IMR-90 (cell line): ENCODE data around the gene CCDC33. TPM values are rescaled to one million over a fixed set of nuclear protein-coding genes. Genes with fewer than 3 reads are reported as not detected.

Experiments
- ATAC-seq: fragments of 200-7000 bp; cut with Tn5 transposase; 2 replicates; pipeline ENCODE4 v1.9.1; 2020; ENCODE audit warnings: low read depth, mild to moderate bottlenecking, moderate library complexity
- BruUV-seq: library from RNA; stranded (reverse); fragments of 400-500 nt; replicated peaks from 2 replicates; lab custom pipeline; 2021; lab: Mats Ljungman, UMichigan
- CTCF ChIA-PET: fragments of 300-600 bp; formaldehyde crosslinking; extraction: SDS; loops from one replicate; lab custom pipeline; 2021; ENCODE audit warnings: antibody characterized with exemption; lab: Yijun Ruan, JAX
- POLR2A ChIA-PET: fragments of 300-600 bp; sonication (Branson Sonifier 250); formaldehyde crosslinking; loops from one replicate; lab custom pipeline; 2022; ENCODE audit warnings: antibody characterized with exemption; ENCODE audit not compliant: unreplicated experiment; lab: Charles Lee
- DNase-seq: peaks from one replicate; pipeline ENCODE4 v3.0.0; 2013
- H2AFZ ChIP-seq: replicated peaks from 2 replicates; pipeline ENCODE3; 2013; ENCODE audit warnings: low read length, mild to moderate bottlenecking; ENCODE audit not compliant: poor library complexity
- H2AK5ac ChIP-seq: 2 replicates; pipeline ENCODE4 v1.6.1; 2013; ENCODE audit warnings: low read depth, low read length, inconsistent platforms
- H2AK9ac ChIP-seq: replicated peaks from 2 replicates; pipeline ENCODE3; 2013; ENCODE audit warnings: mild to moderate bottlenecking, low read depth, low read length, moderate library complexity; ENCODE audit not compliant: poor library complexity
- H2BK120ac ChIP-seq: 2 replicates; pipeline ENCODE4 v1.6.1; 2013; ENCODE audit warnings: low read depth, low read length, inconsistent platforms
- H2BK15ac ChIP-seq: 3 replicates; pipeline ENCODE4 v1.6.1; 2013; ENCODE audit warnings: low read depth, low read length, inconsistent platforms
- H2BK20ac ChIP-seq: 2 replicates; pipeline ENCODE4 v1.6.1; 2013; ENCODE audit warnings: low read depth, mild to moderate bottlenecking, inconsistent platforms, low read length, moderate library complexity
- H2BK5ac ChIP-seq: 2 replicates; pipeline ENCODE4 v1.6.1; 2013; ENCODE audit warnings: mild to moderate bottlenecking, low read depth, low read length, inconsistent platforms; ENCODE audit not compliant: poor library complexity, severe bottlenecking
- H3K14ac ChIP-seq: replicated peaks from 2 replicates; pipeline ENCODE4 v1.6.1; 2013; ENCODE audit warnings: low read depth, low read length, inconsistent platforms
- H3K18ac ChIP-seq: 2 replicates; pipeline ENCODE4 v1.6.1; 2013; ENCODE audit warnings: low read depth, low read length, control low read depth
- H3K23ac ChIP-seq: 2 replicates; pipeline ENCODE4 v1.6.1; 2013; ENCODE audit warnings: low read depth, low read length, inconsistent platforms
- H3K27ac ChIP-seq: 2 replicates; pipeline ENCODE4 v1.5.1; 2013; ENCODE audit warnings: mild to moderate bottlenecking, control low read depth, low read length; ENCODE audit not compliant: insufficient read depth
- H3K27me3 ChIP-seq: 2 replicates; pipeline ENCODE4 v1.6.1; 2013; ENCODE audit warnings: low read length; ENCODE audit not compliant: control insufficient read depth, insufficient read depth
- H3K36me3 ChIP-seq: 2 replicates; pipeline ENCODE4 v1.6.1; 2013; ENCODE audit warnings: low read length, mixed read lengths; ENCODE audit not compliant: control insufficient read depth, insufficient read depth
- H3K4ac ChIP-seq: 2 replicates; pipeline ENCODE4 v1.6.1; 2013; ENCODE audit warnings: low read depth, low read length, inconsistent platforms
- H3K4me1 ChIP-seq: 2 replicates; pipeline ENCODE4 v1.6.1; 2013; ENCODE audit warnings: low read length, mixed read lengths; ENCODE audit not compliant: control insufficient read depth, insufficient read depth
- H3K4me2 ChIP-seq: 2 replicates; pipeline ENCODE4 v1.6.1; 2013; ENCODE audit warnings: low read depth, mild to moderate bottlenecking, control low read depth, low read length, moderate library complexity
- H3K4me3 ChIP-seq: 2 replicates; pipeline ENCODE4 v1.5.1; 2013; ENCODE audit warnings: low read depth, mild to moderate bottlenecking, control low read depth, low read length, moderate library complexity; ENCODE audit not compliant: insufficient read depth
- H3K56ac ChIP-seq: 2 replicates; pipeline ENCODE4 v1.6.1; 2013; ENCODE audit warnings: low read length, inconsistent platforms; ENCODE audit not compliant: insufficient read depth; ENCODE audit errors: extremely low read depth
- H3K79me1 ChIP-seq, 2 experiments: 2 replicates each; pipeline ENCODE4 v1.6.1; 2013; ENCODE audit warnings: low read length in 2 of 2, inconsistent platforms in 1 of 2, low read depth in 1 of 2
- H3K9ac ChIP-seq: 2 replicates; pipeline ENCODE4 v1.6.1; 2013; ENCODE audit warnings: low read depth, low read length, control low read depth
- H3K9me1 ChIP-seq: 2 replicates; pipeline ENCODE4 v1.6.1; 2013; ENCODE audit warnings: low read length, inconsistent platforms; ENCODE audit not compliant: insufficient read depth
- H3K9me3 ChIP-seq: 2 replicates; pipeline ENCODE4 v1.6.1; 2013; ENCODE audit warnings: low read length; ENCODE audit not compliant: control insufficient read depth, insufficient read depth
- H4K20me1 ChIP-seq: 2 replicates; pipeline ENCODE4 v1.6.1; 2013; ENCODE audit warnings: low read length, inconsistent platforms; ENCODE audit not compliant: insufficient read depth
- H4K5ac ChIP-seq: 2 replicates; pipeline ENCODE4 v1.6.1; 2013; ENCODE audit warnings: mild to moderate bottlenecking, low read depth, low read length, control low read depth
- H4K8ac ChIP-seq, 2 experiments: 2 replicates each; pipeline ENCODE4 v1.6.1; 2013; ENCODE audit warnings: low read depth in 2 of 2, low read length in 2 of 2, control low read depth in 1 of 2, inconsistent platforms in 1 of 2
- H4K91ac ChIP-seq: 2 replicates; pipeline ENCODE4 v1.6.1; 2013; ENCODE audit warnings: low read depth, low read length, inconsistent platforms; ENCODE audit not compliant: insufficient read depth
- CEBPB ChIP-seq: IDR thresholded peaks from 2 replicates; pipeline ENCODE4 v1.6.1; 2012; ENCODE audit warnings: low read depth, low read length, improper control_type of control experiment
- CHD1 ChIP-seq: IDR thresholded peaks from 2 replicates; pipeline ENCODE4 v1.6.1; 2012; ENCODE audit warnings: low read depth, low read length, improper control_type of control experiment
- FOS ChIP-seq: fragments of 150-350 bp; IDR thresholded peaks from 2 replicates; pipeline ENCODE4 v1.6.1; 2016; ENCODE audit warnings: low read depth, low read length
- MAFK ChIP-seq: IDR thresholded peaks from 2 replicates; pipeline ENCODE4 v1.6.1; 2012; ENCODE audit warnings: low read depth, low read length, improper control_type of control experiment
- MXI1 ChIP-seq: IDR thresholded peaks from 2 replicates; pipeline ENCODE4 v1.6.1; 2012; ENCODE audit warnings: low read depth, mild to moderate bottlenecking, low read length, moderate library complexity, borderline replicate concordance
- POLR2A ChIP-seq: IDR thresholded peaks from 2 replicates; pipeline ENCODE4 v1.6.1; 2012; ENCODE audit warnings: mild to moderate bottlenecking, low read depth, low read length
- RCOR1 ChIP-seq: IDR thresholded peaks from 2 replicates; pipeline ENCODE4 v1.6.1; 2012; ENCODE audit warnings: mild to moderate bottlenecking, low read length, improper control_type of control experiment; ENCODE audit not compliant: insufficient replicate concordance
- RFX5 ChIP-seq: IDR thresholded peaks from 2 replicates; pipeline ENCODE4 v1.8.0; 2012; ENCODE audit warnings: low read depth, mild to moderate bottlenecking, low read length, moderate library complexity
- SMC3 ChIP-seq: fragments of 150-350 bp; IDR thresholded peaks from 2 replicates; pipeline ENCODE4 v1.6.1; 2016; ENCODE audit warnings: low read depth, mild to moderate bottlenecking, antibody characterized with exemption, low read length, moderate library complexity
- WGBS, 2 experiments: methylation state at CpG; one replicate each; pipeline versions ENCODE4 v1.1.5 to v1.1.7; 2013; ENCODE audit warnings: missing lambda C conversion rate in 2 of 2; ENCODE audit not compliant: insufficient read length in 1 of 2; ENCODE audit errors: extremely low coverage in 2 of 2; 5-methylcytosine and 5-hydroxymethylcytosine counted together
- dilution Hi-C: fragments of 300-500 bp; cut with HindIII; formaldehyde crosslinking; loops from one replicate; pipeline ENCODE4 v1.14.3; 2018; ENCODE audit warnings: low sequenced_read_pairs; ENCODE audit not compliant: unreplicated experiment
- in situ Hi-C: fragments of 300-500 bp; cut with MboI; formaldehyde crosslinking; loops from 3 replicates; pipeline ENCODE4 v1.14.3; 2019; ENCODE audit warnings: low sequenced_read_pairs, inconsistent platforms, mixed read lengths
- intact Hi-C: fragments of 100-400 bp; cut with micrococcal nuclease; formaldehyde crosslinking; loops from 2 replicates; pipeline ENCODE4 v1.10.0; 2022
- polyA plus RNA-seq, 3 experiments: library from polyadenylated mRNA; depleted of rRNA; stranded (reverse); fragments of >200 nt; gene quantifications; 2 replicates each; pipeline ENCODE4 v1.2.3, GENCODE V29; 2012; ENCODE audit warnings: low replicate concordance in 1 of 3
- total RNA-seq: library from RNA; depleted of rRNA; stranded (reverse); fragments of >200 nt; gene quantifications from 2 replicates; pipeline ENCODE4 v1.2.3, GENCODE V29; 2012
- TF ChIP-seq, protein P1 (sequence below): fragments of 150-350 bp; IDR thresholded peaks from 2 replicates; pipeline ENCODE4 v1.6.1; 2016; ENCODE audit warnings: low read depth, mild to moderate bottlenecking, low read length, moderate library complexity, borderline replicate concordance

Gene CCDC33
- total and polyA plus RNA-seq, 2 of the 4 experiments (the other 2 are of a cell fraction), result not detected

DNA sequence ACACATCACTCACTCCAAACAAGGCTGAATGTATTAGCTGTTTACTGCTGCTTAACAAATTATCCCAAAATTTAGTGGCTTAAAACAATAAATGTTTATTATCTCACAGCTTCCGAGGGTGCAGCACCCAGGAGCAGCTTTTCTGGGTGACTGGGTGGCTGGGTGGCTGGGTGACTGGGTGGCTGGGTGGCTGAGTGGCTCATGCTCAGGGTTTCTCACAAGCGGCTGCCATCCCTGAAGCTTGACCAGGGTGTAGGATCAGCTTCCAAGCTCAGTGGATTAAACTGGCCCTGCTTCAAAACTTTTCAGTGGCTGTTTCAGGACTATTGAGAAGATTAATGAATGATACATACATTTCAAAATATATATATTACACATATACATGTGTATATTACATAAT, 133.6 kb downstream of the CCDC33 start:
- ChIA-PET POLR2A (no interaction called here), CTCF (no interaction called here)
- no peak overlapping the region for H3K4me2 ChIP-seq
- intact Hi-C loops (loop anchor here (10.0 kb wide), 1 partner anchor 585 kb away; the partner anchor contains the start of gene RPP25), in situ Hi-C loops (loop anchor here (5.0 to 10.0 kb wide), 2 partner anchors 253 to 405 kb away; no protein-coding TSS in a partner anchor), dilution Hi-C loops (no loop called here)
- no peak overlapping the region for H2BK20ac ChIP-seq
- no peak for TF ChIP-seq FOS
- TF ChIP-seq, protein P1, sequence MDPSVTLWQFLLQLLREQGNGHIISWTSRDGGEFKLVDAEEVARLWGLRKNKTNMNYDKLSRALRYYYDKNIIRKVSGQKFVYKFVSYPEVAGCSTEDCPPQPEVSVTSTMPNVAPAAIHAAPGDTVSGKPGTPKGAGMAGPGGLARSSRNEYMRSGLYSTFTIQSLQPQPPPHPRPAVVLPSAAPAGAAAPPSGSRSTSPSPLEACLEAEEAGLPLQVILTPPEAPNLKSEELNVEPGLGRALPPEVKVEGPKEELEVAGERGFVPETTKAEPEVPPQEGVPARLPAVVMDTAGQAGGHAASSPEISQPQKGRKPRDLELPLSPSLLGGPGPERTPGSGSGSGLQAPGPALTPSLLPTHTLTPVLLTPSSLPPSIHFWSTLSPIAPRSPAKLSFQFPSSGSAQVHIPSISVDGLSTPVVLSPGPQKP, result no peak
- TF ChIP-seq RFX5, result no peak
- no peak for TF ChIP-seq CEBPB
- no peak for TF ChIP-seq RCOR1
- no peak for TF ChIP-seq CHD1
- no peak for TF ChIP-seq SMC3
- TF ChIP-seq POLR2A, result no peak
- no peak for TF ChIP-seq MAFK
- no peak for TF ChIP-seq MXI1
- no peak overlapping the region for H3K23ac ChIP-seq
- peaks cover 5% of the 10 kb centered on the region; the same call in 1 of the 2 replicates for H3K4me1 ChIP-seq
- no TSS peak for BruUV-seq
- no peak overlapping the region for H2BK5ac ChIP-seq
- H3K36me3 ChIP-seq, result no peaks in the 10 kb centered on the region
- no peak overlapping the region for H2AK5ac ChIP-seq
- no peak overlapping the region for H3K27ac ChIP-seq
- no peaks in the 10 kb centered on the region for H3K9me1 ChIP-seq
- H3K4ac ChIP-seq, result no peak overlapping the region
- ATAC-seq, result no peak
- H3K18ac ChIP-seq, result no peak overlapping the region
- WGBS, 2 experiments, result 100% methylated on average over 1 of the region's 2 CpGs; no CpG with 5 or more reads in 1 of the 2 experiments
- no peaks in the 10 kb centered on the region; the same call in 1 of the 2 replicates for H4K20me1 ChIP-seq
- no peak overlapping the region for H3K4me3 ChIP-seq
- no peak overlapping the region for H3K9ac ChIP-seq
- no peak overlapping the region for H2BK15ac ChIP-seq
- H3K79me1 ChIP-seq, result no peaks in the 10 kb centered on the region
- H4K91ac ChIP-seq, result no peak overlapping the region
- H3K9me3 ChIP-seq, result no peaks in the 10 kb centered on the region
- H3K14ac ChIP-seq, result no peak overlapping the region
- H4K5ac ChIP-seq, result no peak overlapping the region
- no peak overlapping the region for H3K56ac ChIP-seq
- no peak overlapping the region for H2AK9ac ChIP-seq
- H2AFZ ChIP-seq, result no peak overlapping the region
- no peak overlapping the region for H4K8ac ChIP-seq
- H3K27me3 ChIP-seq, result peaks cover 50% of the 10 kb centered on the region
- no peak for DNase-seq
- no peak overlapping the region for H2BK120ac ChIP-seq
